Panc1 (cell line): ENCODE results near the gene ALDH5A1. TPM values are rescaled to one million over a fixed set of nuclear protein-coding genes. Genes with fewer than 3 reads are reported as not detected.

Experiments used
- ATAC-seq: fragments of 200-7000 bp; cut with Tn5 transposase; 2 replicates; pipeline ENCODE4 v1.9.1; 2020; ENCODE audit warnings: mild to moderate bottlenecking, moderate library complexity
- BruUV-seq: library from RNA; stranded (reverse); fragments of 400-500 nt; replicated peaks from 2 replicates; lab custom pipeline; 2021; lab: Mats Ljungman, UMichigan
- CTCF ChIA-PET: fragments of 300-600 bp; sonication (Branson Sonifier 250); formaldehyde crosslinking; loops from one replicate; lab custom pipeline; 2022; ENCODE audit warnings: antibody characterized with exemption; lab: Charles Lee
- POLR2A ChIA-PET: fragments of 300-600 bp; sonication (Branson Sonifier 250); formaldehyde crosslinking; loops from one replicate; lab custom pipeline; 2022; ENCODE audit warnings: antibody characterized with exemption; lab: Charles Lee
- DNase-seq: peaks from one replicate; pipeline ENCODE4 v3.0.0-alpha.2; 2010; ENCODE audit warnings: low read depth, low spot score
- H3K27ac ChIP-seq: 2 replicates; pipeline ENCODE4 v1.5.1; 2011; ENCODE audit warnings: mild to moderate bottlenecking, low read length, inconsistent platforms
- H3K27me3 ChIP-seq: fragments of 200-500 bp; sonication (Bioruptor generic); 2 replicates; pipeline ENCODE4 v1.6.0; 2014; ENCODE audit warnings: low read length, inconsistent platforms; ENCODE audit not compliant: control insufficient read depth, insufficient read depth
- H3K36me3 ChIP-seq: fragments of 200-500 bp; sonication (Bioruptor generic); 2 replicates; pipeline ENCODE4 v1.5.1; 2014; ENCODE audit warnings: inconsistent platforms, mild to moderate bottlenecking, low read length, moderate library complexity; ENCODE audit not compliant: control insufficient read depth, insufficient read depth
- H3K4me1 ChIP-seq: 2 replicates; pipeline ENCODE4 v1.5.1; 2011; ENCODE audit warnings: inconsistent platforms, mild to moderate bottlenecking, low read length, moderate library complexity; ENCODE audit not compliant: control insufficient read depth, insufficient read depth
- H3K4me3 ChIP-seq, 2 experiments: 2 replicates each; pipeline ENCODE4 v1.5.1; 2011 to 2012; ENCODE audit warnings: low read depth in 2 of 2, low read length in 2 of 2, mild to moderate bottlenecking in 2 of 2, inconsistent platforms in 1 of 2, moderate library complexity in 1 of 2
- H3K9me3 ChIP-seq: fragments of 200-500 bp; sonication (Bioruptor generic); 2 replicates; pipeline ENCODE4 v1.5.1; 2014; ENCODE audit warnings: low read depth, mild to moderate bottlenecking, inconsistent platforms, low read length, moderate library complexity; ENCODE audit not compliant: control insufficient read depth, insufficient read depth
- CTCF ChIP-seq: fragments of 450-650 bp; IDR thresholded peaks from 2 replicates; pipeline ENCODE4 v1.5.1; 2017; ENCODE audit warnings: mild to moderate bottlenecking
- POLR2AphosphoS5 ChIP-seq: IDR thresholded peaks from 2 replicates; pipeline ENCODE4 v1.6.1; 2012; ENCODE audit warnings: mild to moderate bottlenecking, low read depth, low read length, moderate library complexity
- REST ChIP-seq, 2 experiments: IDR thresholded peaks; 2 replicates each; pipeline ENCODE4 v1.6.1; 2011 to 2012; ENCODE audit warnings: low read depth in 2 of 2, control low read depth in 1 of 2, low read length in 1 of 2, mild to moderate bottlenecking in 1 of 2, moderate library complexity in 1 of 2; ENCODE audit not compliant: insufficient read depth in 1 of 2
- SIN3A ChIP-seq: IDR thresholded peaks from 2 replicates; pipeline ENCODE4 v1.6.1; 2012; ENCODE audit warnings: low read depth, mild to moderate bottlenecking, low read length, moderate library complexity, borderline replicate concordance; ENCODE audit not compliant: insufficient read depth
- TCF7L2 ChIP-seq: IDR thresholded peaks from 2 replicates; pipeline ENCODE4 v1.6.1; 2011; ENCODE audit warnings: mild to moderate bottlenecking, low read depth, low read length, inconsistent platforms
- in situ Hi-C: cut with HindIII; loops from 2 replicates; pipeline ENCODE4 v1.10.0; 2016; ENCODE audit warnings: low sequenced_read_pairs, low pct_unique_long_range_greater_than_20kb
- intact Hi-C: fragments of 100-400 bp; cut with micrococcal nuclease; formaldehyde crosslinking; loops from one replicate; pipeline ENCODE4 v1.10.0; 2022; ENCODE audit not compliant: unreplicated experiment
- total RNA-seq: library from RNA; stranded (reverse); gene quantifications from one replicate; pipeline ENCODE4 v1.2.1, GENCODE V29; 2021; ENCODE audit not compliant: unreplicated experiment

Gene ALDH5A1
- total RNA-seq, 1 experiment from 2014 or later, result 4.2 TPM

GRCh38 chr6:24455061-24455460, 39.7 kb upstream of the ALDH5A1 start:
- ChIA-PET CTCF (no interaction called here), POLR2A (no interaction called here)
- intact Hi-C loops, result no loop called here
- ATAC-seq (no peak), DNase-seq (no peak)
- BruUV-seq, result no TSS peak
- Histone ChIP-seq H3K4me3 (no peak overlapping the region), H3K36me3 (no peaks in the 10 kb centered on the region), H3K27ac (no peak overlapping the region), H3K9me3 (no peaks in the 10 kb centered on the region), H3K27me3 (no peaks in the 10 kb centered on the region), H3K4me1 (no peaks in the 10 kb centered on the region)
- in situ Hi-C loops, result no loop called here
- TF ChIP-seq CTCF (no peak), POLR2AphosphoS5 (no peak), TCF7L2 (no peak)

- Histone ChIP-seq H3K27ac (no peak overlapping the region), H3K9me3 (no peaks in the 10 kb centered on the region), H3K4me3 (no peak overlapping the region), H3K27me3 (no peaks in the 10 kb centered on the region), H3K4me1 (no peaks in the 10 kb centered on the region), H3K36me3 (no peaks in the 10 kb centered on the region)
- DNase-seq, result no peak
- TF ChIP-seq REST (IDR thresholded peaks at IDR 0.05; ENCODE audit: insufficient read depth in 1 of 2, low read depth in 2 of 2, low read length in 1 of 2) (no peak), POLR2AphosphoS5 (no peak), TCF7L2 (no peak), SIN3A (no peak), CTCF (no peak)
- no TSS peak for BruUV-seq
- POLR2A ChIA-PET, result no interaction called here
- in situ Hi-C loops, result no loop called here
- intact Hi-C loops, result no loop called here
- CTCF ChIA-PET, result no interaction called here
- ATAC-seq, result no peak
Observed at GRCh38 chr6:24458134-24458533, 36.6 kb upstream of the ALDH5A1 start.

GRCh38 chr6:24458941-24459340, 35.8 kb upstream of the ALDH5A1 start:
- TF ChIP-seq CTCF, result no peak
- no peak for TF ChIP-seq TCF7L2
- no peak for TF ChIP-seq SIN3A
- no peak for TF ChIP-seq POLR2AphosphoS5
- TF ChIP-seq REST (IDR thresholded peaks at IDR 0.05; ENCODE audit: insufficient read depth in 1 of 2, low read depth in 2 of 2, low read length in 1 of 2), result no peak
- H3K4me3 ChIP-seq, result no peak overlapping the region
- DNase-seq (no peak), ATAC-seq (no peak)
- in situ Hi-C loops, result no loop called here
- no peaks in the 10 kb centered on the region for H3K36me3 ChIP-seq
- H3K9me3 ChIP-seq, result no peaks in the 10 kb centered on the region
- POLR2A ChIA-PET, result no interaction called here
- no peaks in the 10 kb centered on the region; the same call in 1 of the 2 replicates for H3K27me3 ChIP-seq
- CTCF ChIA-PET, result interaction anchor here (0.7 kb wide), 1 partner anchor 35 kb away, joined by 4 read pairs; no protein-coding TSS in a partner anchor
- H3K4me1 ChIP-seq, result no peaks in the 10 kb centered on the region
- intact Hi-C loops, result no loop called here
- no peak overlapping the region for H3K27ac ChIP-seq
- no TSS peak for BruUV-seq
